Measurements from ENCODE around the gene TMC5. TPM values are rescaled to one million over a fixed set of nuclear protein-coding genes. Genes with fewer than 3 reads are reported as not detected.
"Not testable (repeated sequence)": the region's sequence is repeated elsewhere in the genome, so short reads cannot be mapped to it uniquely, and the experiment has no call there.

TMC5 gene
- polyA plus RNA-seq, 1 donor from 2014 or later = not detected

GRCh38 chr16:19389246-19389645 lies 28.4 kb upstream of the TMC5 start:
- no peak for TF ChIP-seq EP300 (conservative IDR thresholded peaks at IDR 0.05; ENCODE audit: poor library complexity, severe bottlenecking)
- TF ChIP-seq RAD21 (conservative IDR thresholded peaks at IDR 0.05) = peak; percentile 25
- Histone ChIP-seq H3F3A (ENCODE audit: insufficient read depth, low read length, poor library complexity, severe bottlenecking) (no peaks in the 10 kb centered on the region), H2AFZ (ENCODE audit: low read depth, low read length) (no peak overlapping the region), H3K9me3 (ENCODE audit: low read length) (no peaks in the 10 kb centered on the region), H3K9me2 (ENCODE audit: insufficient read depth, low read length) (no peaks in the 10 kb centered on the region), H3K9ac (ENCODE audit: low read length) (no peak overlapping the region), H3K36me3 (ENCODE audit: insufficient read depth, low read length) (no peaks in the 10 kb centered on the region), H3K27me3 (ENCODE audit: insufficient read depth, low read depth, low read length) (no peaks in the 10 kb centered on the region), H3K4me3 (ENCODE audit: low read length) (no peak overlapping the region), H3K27ac (ENCODE audit: low read length) (no peak overlapping the region), H4K20me1 (ENCODE audit: insufficient read depth) (no peaks in the 10 kb centered on the region), H3K4me2 (ENCODE audit: low read length) (no peak overlapping the region), H3K79me2 (replicated peaks; ENCODE audit: insufficient read depth, low read length) (no peaks in the 10 kb centered on the region)

- not testable (repeated sequence) for H3K36me3 ChIP-seq (ENCODE audit: insufficient read depth, low read length); H3K79me2 ChIP-seq (replicated peaks; ENCODE audit: insufficient read depth, low read length); H3K9ac ChIP-seq (ENCODE audit: low read length); H3F3A ChIP-seq (ENCODE audit: insufficient read depth, low read length, poor library complexity, severe bottlenecking); H3K4me3 ChIP-seq (ENCODE audit: low read length); H3K4me2 ChIP-seq (ENCODE audit: low read length); H2AFZ ChIP-seq (ENCODE audit: low read depth, low read length); H3K9me2 ChIP-seq (ENCODE audit: insufficient read depth, low read length); H3K27ac ChIP-seq (ENCODE audit: low read length); H4K20me1 ChIP-seq (ENCODE audit: insufficient read depth); H3K9me3 ChIP-seq (ENCODE audit: low read length); H3K27me3 ChIP-seq (ENCODE audit: insufficient read depth, low read depth, low read length)
These were observed 26.4 kb upstream of the TMC5 start for GRCh38 chr16:19391185-19391776.

- no peaks in the 10 kb centered on the region for H3K79me2 ChIP-seq (replicated peaks; ENCODE audit: insufficient read depth, low read length)
- H3K4me3 ChIP-seq (ENCODE audit: low read length) = no peak overlapping the region
- no peak overlapping the region for H3K27ac ChIP-seq (ENCODE audit: low read length)
- H2AFZ ChIP-seq (ENCODE audit: low read depth, low read length) = no peak overlapping the region
- no peaks in the 10 kb centered on the region for H3K36me3 ChIP-seq (ENCODE audit: insufficient read depth, low read length)
- no peaks in the 10 kb centered on the region for H4K20me1 ChIP-seq (ENCODE audit: insufficient read depth)
- H3K9me3 ChIP-seq (ENCODE audit: low read length) = no peaks in the 10 kb centered on the region
- H3F3A ChIP-seq (ENCODE audit: insufficient read depth, low read length, poor library complexity, severe bottlenecking) = no peaks in the 10 kb centered on the region
- H3K9me2 ChIP-seq (ENCODE audit: insufficient read depth, low read length) = no peaks in the 10 kb centered on the region
- H3K4me2 ChIP-seq (ENCODE audit: low read length) = no peak overlapping the region
- no peak for TF ChIP-seq SMC3 (conservative IDR thresholded peaks at IDR 0.05; ENCODE audit: poor library complexity)
- no peak for TF ChIP-seq MXI1 (conservative IDR thresholded peaks at IDR 0.05; ENCODE audit: poor library complexity, severe bottlenecking)
- TF ChIP-seq RAD21 (conservative IDR thresholded peaks at IDR 0.05) = no peak
- TF ChIP-seq CTCF (IDR thresholded peaks at IDR 0.05; ENCODE audit: poor library complexity, severe bottlenecking) = no peak
- no peak for TF ChIP-seq POLR2AphosphoS5 (IDR thresholded peaks at IDR 0.05)
- no peak for TF ChIP-seq TAF1 (IDR thresholded peaks at IDR 0.05; ENCODE audit: low read depth)
- TF ChIP-seq EP300 (conservative IDR thresholded peaks at IDR 0.05; ENCODE audit: poor library complexity, severe bottlenecking) = no peak
- TF ChIP-seq REST (IDR thresholded peaks at IDR 0.05; ENCODE audit: borderline replicate concordance) = no peak
- no peak for TF ChIP-seq EZH2 (IDR thresholded peaks at IDR 0.05; ENCODE audit: borderline replicate concordance, insufficient read depth, low read length, poor library complexity, severe bottlenecking)
- no peak overlapping the region for H3K9ac ChIP-seq (ENCODE audit: low read length)
- H3K27me3 ChIP-seq (ENCODE audit: insufficient read depth, low read depth, low read length) = no peaks in the 10 kb centered on the region
These were observed 25.3 kb upstream of the TMC5 start for GRCh38 chr16:19392352-19392751.
